ENCODE data around the gene SUCLG1. TPM values are rescaled to one million over a fixed set of nuclear protein-coding genes. Genes with fewer than 3 reads are reported as not detected.
"Not testable (repeated sequence)": the region's sequence is repeated elsewhere in the genome, so short reads cannot be mapped to it uniquely, and the experiment has no call there.

The SUCLG1 gene
- total RNA-seq, 2 experiments from 2014 or later, result 66.2 to 66.3 TPM

DNA sequence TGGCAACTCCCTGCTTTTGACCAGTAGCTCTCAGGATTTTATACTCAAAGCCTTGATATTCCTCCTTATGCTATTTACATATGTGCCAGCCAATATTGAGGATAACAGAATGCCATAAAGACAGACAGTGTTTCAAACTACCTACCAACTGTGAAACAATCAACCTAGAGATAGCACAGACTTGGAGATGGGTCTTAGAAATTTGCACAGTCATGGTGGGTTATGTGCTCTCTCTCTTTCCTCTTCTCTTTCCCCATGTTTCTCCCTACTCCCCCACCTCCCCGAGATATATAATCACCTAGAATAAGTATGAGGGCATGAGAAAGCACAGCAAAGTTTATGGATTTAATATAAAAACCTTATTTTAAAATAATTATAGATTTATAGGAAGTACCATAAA is 24.2 kb upstream of the SUCLG1 start:
- H3K27ac Mint-ChIP-seq, result no peak overlapping the region
- no peaks in the 10 kb centered on the region for H3K27me3 Mint-ChIP-seq
- H3K9me3 Mint-ChIP-seq, result no peaks in the 10 kb centered on the region
- DNase-seq (no peak), ATAC-seq (ENCODE audit: low read depth) (no peak)
- H3K36me3 Mint-ChIP-seq, result no peaks in the 10 kb centered on the region
- peaks cover 16% of the 10 kb centered on the region for H3K4me1 Mint-ChIP-seq
- no peak overlapping the region for H3K4me3 Mint-ChIP-seq
- POLR2A ChIA-PET, result no interaction called here

DNA sequence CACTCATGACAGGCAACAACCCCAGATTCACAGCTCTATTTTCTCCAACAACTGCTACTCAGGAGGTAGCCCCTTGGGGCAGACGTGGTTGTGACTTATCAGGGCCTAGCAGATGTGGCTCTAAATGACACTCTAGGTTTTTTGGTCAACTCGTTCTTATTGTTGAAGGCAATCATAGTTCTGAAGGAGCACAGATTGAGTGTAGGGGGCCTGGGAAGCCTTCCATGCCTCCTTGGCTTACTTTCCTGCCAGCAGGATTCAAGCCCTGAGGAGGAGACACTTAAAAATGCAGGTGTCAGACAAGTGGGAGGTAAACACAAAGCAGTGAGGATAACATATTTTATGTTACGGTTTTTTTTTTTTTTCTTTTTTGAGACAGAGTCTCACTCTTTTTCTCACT is 23.5 kb upstream of the SUCLG1 start:
- H3K4me1 Mint-ChIP-seq, result peaks cover 16% of the 10 kb centered on the region
- peaks cover 2% of the 10 kb centered on the region for H3K9me3 Mint-ChIP-seq
- no peak overlapping the region for H3K4me3 Mint-ChIP-seq
- DNase-seq (no peak), ATAC-seq (ENCODE audit: low read depth) (no peak)
- no peak overlapping the region for H3K27ac Mint-ChIP-seq
- POLR2A ChIA-PET, result no interaction called here
- no peaks in the 10 kb centered on the region for H3K27me3 Mint-ChIP-seq
- no peaks in the 10 kb centered on the region for H3K36me3 Mint-ChIP-seq

DNA sequence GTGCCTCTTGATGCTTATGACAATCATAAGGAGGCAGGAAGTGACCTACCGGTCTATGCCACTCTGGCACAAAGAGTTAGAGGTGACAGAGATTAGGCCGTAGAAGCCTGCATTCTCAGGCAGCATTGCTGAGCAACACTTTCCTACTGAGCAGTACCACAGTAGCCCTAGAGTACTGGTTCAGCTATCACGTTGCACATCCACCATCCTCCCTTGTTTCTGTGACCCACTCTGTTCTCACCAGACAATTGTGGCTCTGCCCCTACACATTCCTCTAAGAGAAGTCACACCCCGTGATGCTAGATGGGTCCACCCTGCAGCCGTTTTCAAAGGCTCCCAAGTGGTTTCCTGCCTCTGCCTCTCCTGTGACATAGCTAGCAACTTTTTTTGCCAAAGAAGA is 22.6 kb upstream of the SUCLG1 start:
- peaks cover 7% of the 10 kb centered on the region for H3K9me3 Mint-ChIP-seq
- H3K27ac Mint-ChIP-seq, result peak overlapping the region; percentile 74
- peak; percentile 83 for ATAC-seq (ENCODE audit: low read depth)
- peaks cover 16% of the 10 kb centered on the region for H3K4me1 Mint-ChIP-seq
- H3K4me3 Mint-ChIP-seq, result peak overlapping the region; percentile 57
- H3K27me3 Mint-ChIP-seq, result no peaks in the 10 kb centered on the region
- no peaks in the 10 kb centered on the region for H3K36me3 Mint-ChIP-seq
- DNase-seq, result no peak
- POLR2A ChIA-PET, result no interaction called here

- ATAC-seq (ENCODE audit: low read depth) (no peak), DNase-seq (no peak)
- H3K27ac Mint-ChIP-seq, result no peak overlapping the region
- no peaks in the 10 kb centered on the region for H3K27me3 Mint-ChIP-seq
- no peaks in the 10 kb centered on the region for H3K36me3 Mint-ChIP-seq
- POLR2A ChIA-PET, result no interaction called here
- H3K9me3 Mint-ChIP-seq, result peaks cover 12% of the 10 kb centered on the region
- H3K4me1 Mint-ChIP-seq, result peaks cover 16% of the 10 kb centered on the region
- H3K4me3 Mint-ChIP-seq, result no peak overlapping the region
These were observed 19.8 kb upstream of the SUCLG1 start for GRCh38 chr2:84478867-84479266.

GRCh38 chr2:84477886-84478285 is 18.8 kb upstream of the SUCLG1 start:
- Mint-ChIP-seq H3K4me1 (peaks cover 16% of the 10 kb centered on the region), H3K9me3 (peaks cover 12% of the 10 kb centered on the region), H3K27me3 (no peaks in the 10 kb centered on the region), H3K36me3 (no peaks in the 10 kb centered on the region), H3K4me3 (no peak overlapping the region), H3K27ac (no peak overlapping the region)
- no peak for ATAC-seq (ENCODE audit: low read depth)
- no peak for DNase-seq
- POLR2A ChIA-PET, result no interaction called here

GRCh38 chr2:84474176-84474575 is 15.1 kb upstream of the SUCLG1 start:
- no peak for DNase-seq
- Mint-ChIP-seq H3K27me3 (no peaks in the 10 kb centered on the region), H3K36me3 (peaks cover 2% of the 10 kb centered on the region), H3K4me1 (no peaks in the 10 kb centered on the region), H3K9me3 (peaks cover 19% of the 10 kb centered on the region), H3K4me3 (no peak overlapping the region), H3K27ac (no peak overlapping the region)
- ATAC-seq (ENCODE audit: low read depth), result no peak
- POLR2A ChIA-PET, result no interaction called here

- Mint-ChIP-seq H3K36me3 (peaks cover 2% of the 10 kb centered on the region), H3K4me1 (no peaks in the 10 kb centered on the region), H3K9me3 (peaks cover 22% of the 10 kb centered on the region), H3K4me3 (no peak overlapping the region), H3K27me3 (no peaks in the 10 kb centered on the region), H3K27ac (no peak overlapping the region)
- POLR2A ChIA-PET, result no interaction called here
- no peak for DNase-seq
- ATAC-seq (ENCODE audit: low read depth), result no peak
These were observed 13.9 kb upstream of the SUCLG1 start for GRCh38 chr2:84472856-84473565.

GRCh38 chr2:84472423-84472822 is 13.3 kb upstream of the SUCLG1 start:
- H3K36me3 Mint-ChIP-seq; H3K27ac Mint-ChIP-seq; H3K4me1 Mint-ChIP-seq; H3K4me3 Mint-ChIP-seq; DNase-seq; ATAC-seq (ENCODE audit: low read depth); POLR2A ChIA-PET; H3K27me3 Mint-ChIP-seq: not testable (repeated sequence)
- peaks cover 20% of the 10 kb centered on the region for H3K9me3 Mint-ChIP-seq

GRCh38 chr2:84467389-84467788 is 8.3 kb upstream of the SUCLG1 start:
- H3K36me3 Mint-ChIP-seq, result peaks cover 19% of the 10 kb centered on the region
- POLR2A ChIA-PET, result no interaction called here
- H3K27ac Mint-ChIP-seq, result no peak overlapping the region
- ATAC-seq (ENCODE audit: low read depth) (no peak), DNase-seq (no peak)
- peaks cover 7% of the 10 kb centered on the region for H3K4me1 Mint-ChIP-seq
- H3K9me3 Mint-ChIP-seq, result peaks cover 18% of the 10 kb centered on the region
- H3K4me3 Mint-ChIP-seq, result no peak overlapping the region
- H3K27me3 Mint-ChIP-seq, result no peaks in the 10 kb centered on the region

DNA sequence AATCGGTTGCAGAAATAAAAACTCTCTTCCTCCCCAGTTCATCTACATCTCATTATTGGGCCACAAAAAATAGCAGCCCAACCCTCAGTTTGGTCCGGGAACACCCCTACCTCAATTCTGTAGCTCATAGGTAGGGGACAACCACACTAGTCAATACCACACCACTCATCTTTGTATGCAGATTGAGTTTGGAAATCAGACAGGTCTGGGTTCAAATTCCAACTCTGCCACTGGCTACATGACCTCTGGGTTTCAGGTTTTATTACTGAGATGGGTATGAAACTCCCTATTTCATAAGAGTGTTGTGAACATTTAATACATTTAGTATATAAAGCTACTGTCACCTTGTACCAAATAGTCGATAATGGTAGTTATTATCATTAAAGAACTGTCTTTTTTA is 2.2 kb upstream of the SUCLG1 start:
- H3K4me1 Mint-ChIP-seq, result peaks cover 30% of the 10 kb centered on the region
- DNase-seq, result no peak
- peaks cover 18% of the 10 kb centered on the region for H3K36me3 Mint-ChIP-seq
- no peak for ATAC-seq (ENCODE audit: low read depth)
- POLR2A ChIA-PET, result interaction anchor here (0.5 kb wide), 1 partner anchor 499 kb away, joined by 4 read pairs; no protein-coding TSS in a partner anchor
- no peak overlapping the region for H3K4me3 Mint-ChIP-seq
- H3K27me3 Mint-ChIP-seq, result no peaks in the 10 kb centered on the region
- no peak overlapping the region for H3K27ac Mint-ChIP-seq
- H3K9me3 Mint-ChIP-seq, result peaks cover 2% of the 10 kb centered on the region

GRCh38 chr2:84460670-84461069 is 1.6 kb upstream of the SUCLG1 start:
- Mint-ChIP-seq H3K9me3 (peaks cover 2% of the 10 kb centered on the region), H3K4me3 (no peak overlapping the region), H3K4me1 (peaks cover 33% of the 10 kb centered on the region), H3K27ac (no peak overlapping the region), H3K36me3 (peaks cover 22% of the 10 kb centered on the region), H3K27me3 (no peaks in the 10 kb centered on the region)
- ATAC-seq (ENCODE audit: low read depth) (no peak), DNase-seq (no peak)
- POLR2A ChIA-PET, result interaction anchor here (0.5 kb wide), 1 partner anchor 500 kb away, joined by 4 read pairs; no protein-coding TSS in a partner anchor

DNA sequence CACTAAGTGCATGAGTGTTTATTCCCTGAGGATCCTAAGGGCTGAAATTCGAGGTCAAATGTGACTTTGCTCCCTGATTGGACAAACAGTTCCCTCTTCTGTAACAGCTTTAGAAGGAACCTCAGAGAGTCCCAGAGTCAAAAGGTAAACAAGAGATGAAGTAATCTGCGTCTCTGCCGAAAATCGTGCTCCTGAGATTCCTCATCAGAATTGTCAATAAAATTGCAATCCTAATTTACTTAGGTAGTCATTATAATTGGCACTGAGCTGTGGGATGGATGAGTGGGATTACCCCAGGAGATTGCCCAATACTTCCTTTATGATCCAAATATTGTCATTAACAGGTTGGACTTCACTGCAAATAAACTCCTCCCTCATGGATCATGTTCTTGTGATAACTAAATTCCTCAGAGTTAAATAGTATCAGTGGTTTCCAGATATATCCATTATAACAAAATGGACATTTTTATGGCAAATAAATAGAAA is 907 bp upstream of the SUCLG1 start:
- Mint-ChIP-seq H3K27ac (peak overlapping the region; percentile 95), H3K36me3 (peaks cover 20% of the 10 kb centered on the region), H3K9me3 (peaks cover 2% of the 10 kb centered on the region), H3K4me1 (peaks cover 33% of the 10 kb centered on the region), H3K27me3 (no peaks in the 10 kb centered on the region), H3K4me3 (peak overlapping the region; percentile 97)
- DNase-seq (no peak), ATAC-seq (ENCODE audit: low read depth) (no peak)
- POLR2A ChIA-PET, result interaction anchor here (1.0 to 1.7 kb wide), 2 partner anchors 422 to 480 kb away, joined by 4 to 6 read pairs; no protein-coding TSS in a partner anchor

DNA sequence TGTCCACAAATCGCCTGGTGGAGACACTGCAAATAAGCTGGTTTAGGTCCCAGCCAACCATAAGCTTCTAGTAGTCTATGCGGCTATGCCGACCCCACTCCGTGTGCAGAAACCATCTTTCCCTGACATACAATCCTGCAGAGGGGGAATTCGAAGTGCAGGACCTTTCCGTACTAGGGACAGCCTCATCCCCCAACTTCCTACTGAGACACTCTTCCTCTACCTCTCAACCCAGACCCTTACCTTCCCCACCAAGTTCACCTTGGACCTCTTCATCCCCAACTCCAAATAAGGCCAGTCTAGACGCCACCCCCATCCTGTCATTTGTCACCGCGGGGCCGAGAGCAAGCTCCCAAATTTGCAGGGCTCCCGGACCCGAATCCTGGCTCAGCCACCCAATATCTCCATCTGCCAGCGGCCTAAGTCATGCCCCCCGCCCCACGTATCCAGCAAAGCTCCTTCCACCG is 496 bp downstream of the SUCLG1 start:
- Mint-ChIP-seq H3K4me1 (peaks cover 35% of the 10 kb centered on the region), H3K27me3 (no peaks in the 10 kb centered on the region), H3K27ac (peak overlapping the region; percentile 95), H3K36me3 (peaks cover 12% of the 10 kb centered on the region), H3K4me3 (peak overlapping the region; percentile 97), H3K9me3 (no peaks in the 10 kb centered on the region)
- POLR2A ChIA-PET, result interaction anchor here (1.1 to 1.7 kb wide), 3 partner anchors 423 to 468 kb away, joined by 3 to 6 read pairs (median 3); no protein-coding TSS in a partner anchor
- ATAC-seq (ENCODE audit: low read depth) (peak; percentile 32), DNase-seq (no peak)

GRCh38 chr2:84457686-84458085 is 1.4 kb downstream of the SUCLG1 start:
- H3K36me3 Mint-ChIP-seq, result peaks cover 8% of the 10 kb centered on the region
- POLR2A ChIA-PET, result no interaction called here
- peak overlapping the region; percentile 97 for H3K4me3 Mint-ChIP-seq
- H3K4me1 Mint-ChIP-seq, result peaks cover 31% of the 10 kb centered on the region
- no peaks in the 10 kb centered on the region for H3K27me3 Mint-ChIP-seq
- H3K27ac Mint-ChIP-seq, result no peak overlapping the region
- DNase-seq, result no peak
- no peak for ATAC-seq (ENCODE audit: low read depth)
- H3K9me3 Mint-ChIP-seq, result no peaks in the 10 kb centered on the region

Measured in activated naive CD8-positive, alpha-beta T cell treated with anti-CD3 and anti-CD28 coated beads, Interleukin-2, amount 10 ng/mL, durations not matched to agents 7 days and 5 days (primary cell).